Smooth muscle cell (in vitro differentiated cells): ENCODE measurements around the gene WDR70. TPM values are rescaled to one million over a fixed set of nuclear protein-coding genes. Genes with fewer than 3 reads are reported as not detected.
A peak's percentile ranks its signal among the peaks of the same experiment; 100 is the strongest.
"Not testable (repeated sequence)": the region's sequence is repeated elsewhere in the genome, so short reads cannot be mapped to it uniquely, and the experiment has no call there.

Experiments used
- DNase-seq: peaks from one replicate; lab custom pipeline; 2025; ENCODE audit not compliant: unreplicated experiment; lab: John Stamatoyannopoulos, UW
- H2AFZ ChIP-seq: fragments of 200-600 bp; sonication (generic); 2 replicates; pipeline ENCODE4 v1.6.0; 2016; ENCODE audit warnings: antibody characterized with exemption, low read depth, mild to moderate bottlenecking
- H3F3A ChIP-seq: fragments of 200-600 bp; sonication (generic); 2 replicates; pipeline ENCODE4 v1.6.0; 2017; ENCODE audit warnings: antibody characterized with exemption, low read depth
- H3K27ac ChIP-seq: fragments of 200-600 bp; sonication (generic); 2 replicates; pipeline ENCODE4 v1.5.1; 2016; ENCODE audit warnings: low read depth, mild to moderate bottlenecking
- H3K27me3 ChIP-seq: fragments of 200-600 bp; sonication (generic); 2 replicates; pipeline ENCODE4 v1.6.1; 2016; ENCODE audit warnings: low read depth, mild to moderate bottlenecking
- H3K36me3 ChIP-seq: fragments of 200-600 bp; sonication (generic); 2 replicates; pipeline ENCODE4 v1.5.1; 2016; ENCODE audit warnings: low read depth
- H3K4me1 ChIP-seq: fragments of 200-600 bp; sonication (generic); 2 replicates; pipeline ENCODE4 v1.5.1; 2016; ENCODE audit warnings: low read depth
- H3K4me2 ChIP-seq: fragments of 200-600 bp; sonication (generic); 2 replicates; pipeline ENCODE4 v1.6.0; 2016; ENCODE audit warnings: mild to moderate bottlenecking
- H3K4me3 ChIP-seq: fragments of 200-600 bp; sonication (generic); 2 replicates; pipeline ENCODE4 v1.5.1; 2016; ENCODE audit warnings: mild to moderate bottlenecking
- H3K79me2 ChIP-seq: fragments of 200-600 bp; sonication (generic); 2 replicates; pipeline ENCODE4 v1.6.0; 2016; ENCODE audit warnings: low read depth, mild to moderate bottlenecking
- H3K9ac ChIP-seq: fragments of 200-600 bp; sonication (generic); 2 replicates; pipeline ENCODE4 v1.6.0; 2016; ENCODE audit warnings: low read depth
- H3K9me3 ChIP-seq: fragments of 200-600 bp; sonication (generic); replicated peaks from 2 replicates; pipeline ENCODE4 v1.5.1; 2016; ENCODE audit warnings: low read depth
- H4K20me1 ChIP-seq: fragments of 200-600 bp; sonication (generic); 2 replicates; pipeline ENCODE4 v1.6.0; 2016; ENCODE audit warnings: low read depth
- WGBS: methylation state at CpG from one replicate; pipeline ENCODE4 v1.1.7; 2016; ENCODE audit warnings: low lambda C conversion rate; 5-methylcytosine and 5-hydroxymethylcytosine counted together
- polyA plus RNA-seq: library from polyadenylated mRNA; unstranded; fragments of >200 nt; fragmentation: Nextera tagmentation; extraction: Ambion mirVana; gene quantifications from 2 replicates; pipeline ENCODE4 v1.2.1, GENCODE V29; 2016
- total RNA-seq: library from RNA; depleted of rRNA; stranded (reverse); fragments of >200 nt; gene quantifications from 2 replicates; pipeline ENCODE4 v1.2.3, GENCODE V29; 2014
- TF ChIP-seq, protein P1 (sequence below): fragments of 200-600 bp; sonication (generic); IDR thresholded peaks from 2 replicates; pipeline ENCODE4 v1.5.1; 2017; ENCODE audit warnings: borderline replicate concordance, mild to moderate bottlenecking, antibody characterized with exemption; ENCODE audit not compliant: insufficient read depth, poor library complexity, severe bottlenecking

WDR70 gene
- total and polyA plus RNA-seq, 2 experiments from 2014 or later: 17.8 to 28.7 TPM

DNA sequence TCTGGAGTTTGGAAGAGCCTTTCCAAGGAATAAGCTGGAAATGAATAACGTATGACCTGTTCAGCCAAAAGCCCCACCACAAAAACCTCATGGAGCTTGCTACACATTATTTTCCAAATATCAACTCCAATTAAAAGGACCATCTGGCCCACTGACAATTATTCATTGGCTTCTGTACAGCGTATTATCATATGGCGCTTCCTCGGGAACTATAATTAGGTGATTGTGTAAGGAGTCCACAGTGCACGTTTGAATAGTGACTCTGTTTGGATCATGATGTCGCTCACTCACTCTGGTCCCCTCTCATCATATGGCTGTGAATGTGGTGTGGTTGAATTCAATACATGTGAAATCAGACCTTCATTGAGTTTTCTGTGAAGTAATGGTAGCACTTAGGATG, 408.6 kb downstream of the WDR70 start:
- Histone ChIP-seq H3K27ac (no peak overlapping the region), H3F3A (no peaks in the 10 kb centered on the region), H3K4me3 (no peak overlapping the region), H3K4me1 (no peaks in the 10 kb centered on the region), H3K79me2 (no peaks in the 10 kb centered on the region), H3K9ac (no peak overlapping the region), H2AFZ (no peak overlapping the region), H3K4me2 (no peak overlapping the region), H3K36me3 (no peaks in the 10 kb centered on the region), H3K27me3 (no peaks in the 10 kb centered on the region), H3K9me3 (no peaks in the 10 kb centered on the region), H4K20me1 (no peaks in the 10 kb centered on the region)
- no peak for DNase-seq
- TF ChIP-seq, protein P1, sequence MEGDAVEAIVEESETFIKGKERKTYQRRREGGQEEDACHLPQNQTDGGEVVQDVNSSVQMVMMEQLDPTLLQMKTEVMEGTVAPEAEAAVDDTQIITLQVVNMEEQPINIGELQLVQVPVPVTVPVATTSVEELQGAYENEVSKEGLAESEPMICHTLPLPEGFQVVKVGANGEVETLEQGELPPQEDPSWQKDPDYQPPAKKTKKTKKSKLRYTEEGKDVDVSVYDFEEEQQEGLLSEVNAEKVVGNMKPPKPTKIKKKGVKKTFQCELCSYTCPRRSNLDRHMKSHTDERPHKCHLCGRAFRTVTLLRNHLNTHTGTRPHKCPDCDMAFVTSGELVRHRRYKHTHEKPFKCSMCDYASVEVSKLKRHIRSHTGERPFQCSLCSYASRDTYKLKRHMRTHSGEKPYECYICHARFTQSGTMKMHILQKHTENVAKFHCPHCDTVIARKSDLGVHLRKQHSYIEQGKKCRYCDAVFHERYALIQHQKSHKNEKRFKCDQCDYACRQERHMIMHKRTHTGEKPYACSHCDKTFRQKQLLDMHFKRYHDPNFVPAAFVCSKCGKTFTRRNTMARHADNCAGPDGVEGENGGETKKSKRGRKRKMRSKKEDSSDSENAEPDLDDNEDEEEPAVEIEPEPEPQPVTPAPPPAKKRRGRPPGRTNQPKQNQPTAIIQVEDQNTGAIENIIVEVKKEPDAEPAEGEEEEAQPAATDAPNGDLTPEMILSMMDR: no peak
- 90% methylated on average over 6 of the region's 6 CpGs for WGBS

DNA sequence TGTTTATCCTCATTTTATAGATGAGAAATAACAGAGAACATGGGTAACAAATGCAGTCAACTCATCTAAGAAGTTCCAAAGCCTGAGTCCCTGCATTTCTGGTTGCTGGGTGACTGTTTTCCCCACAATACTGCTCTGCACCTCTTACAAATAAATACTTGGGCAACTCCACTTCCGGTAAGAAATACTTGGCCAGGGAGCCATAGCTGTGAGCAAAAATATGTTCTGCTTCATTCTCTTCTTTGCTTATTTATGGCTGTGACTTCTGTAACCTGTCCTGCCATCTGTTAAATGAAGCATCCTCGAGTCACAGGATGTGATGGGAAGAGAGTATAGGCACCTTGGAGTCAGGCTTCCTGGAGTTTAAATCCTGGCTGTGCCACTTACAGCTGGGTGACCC, 410.9 kb downstream of the WDR70 start:
- H3K9ac ChIP-seq: no peak overlapping the region

DNA sequence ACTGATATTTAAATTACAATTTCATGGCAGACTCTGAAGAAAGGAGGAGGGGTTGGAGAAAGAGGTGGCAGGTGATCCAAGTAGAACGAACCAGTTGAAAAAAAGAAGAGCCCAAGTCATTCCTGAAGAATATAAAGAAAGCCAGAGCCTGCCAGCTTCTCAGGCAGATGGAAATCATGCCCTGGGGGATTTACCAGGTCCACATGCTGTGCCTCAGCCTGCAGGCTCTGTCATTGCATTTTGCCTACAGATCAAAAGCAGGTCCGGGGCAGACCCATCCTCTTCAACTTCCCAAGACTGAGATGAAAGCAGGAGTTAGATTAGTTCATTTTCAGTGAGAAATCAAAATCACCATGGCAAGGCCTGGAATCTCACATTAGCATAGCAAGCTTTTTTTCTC, 412.2 kb downstream of the WDR70 start:
- Histone ChIP-seq H3K4me2 (no peak overlapping the region), H3K4me3 (no peak overlapping the region), H3K27ac (no peak overlapping the region), H3K27me3 (no peaks in the 10 kb centered on the region), H4K20me1 (no peaks in the 10 kb centered on the region), H3K9ac (no peak overlapping the region), H2AFZ (no peak overlapping the region), H3K9me3 (no peaks in the 10 kb centered on the region), H3K36me3 (no peaks in the 10 kb centered on the region), H3K79me2 (no peaks in the 10 kb centered on the region), H3K4me1 (no peaks in the 10 kb centered on the region), H3F3A (no peaks in the 10 kb centered on the region)
- DNase-seq: no peak
- WGBS: 81% methylated on average over 2 of the region's 2 CpGs
- TF ChIP-seq, protein P1: no peak

More for the DNA sequence above, 410.9 kb downstream of the WDR70 start:
- Histone ChIP-seq H2AFZ (no peak overlapping the region), H3F3A (no peaks in the 10 kb centered on the region), H3K36me3 (no peaks in the 10 kb centered on the region), H3K4me2 (no peak overlapping the region), H3K27me3 (no peaks in the 10 kb centered on the region), H4K20me1 (no peaks in the 10 kb centered on the region), H3K79me2 (no peaks in the 10 kb centered on the region), H3K27ac (no peak overlapping the region), H3K9me3 (no peaks in the 10 kb centered on the region), H3K4me1 (no peaks in the 10 kb centered on the region), H3K4me3 (no peak overlapping the region)
- WGBS: 80% methylated on average over 2 of the region's 2 CpGs
- DNase-seq: no peak
- TF ChIP-seq, protein P1: no peak

DNA sequence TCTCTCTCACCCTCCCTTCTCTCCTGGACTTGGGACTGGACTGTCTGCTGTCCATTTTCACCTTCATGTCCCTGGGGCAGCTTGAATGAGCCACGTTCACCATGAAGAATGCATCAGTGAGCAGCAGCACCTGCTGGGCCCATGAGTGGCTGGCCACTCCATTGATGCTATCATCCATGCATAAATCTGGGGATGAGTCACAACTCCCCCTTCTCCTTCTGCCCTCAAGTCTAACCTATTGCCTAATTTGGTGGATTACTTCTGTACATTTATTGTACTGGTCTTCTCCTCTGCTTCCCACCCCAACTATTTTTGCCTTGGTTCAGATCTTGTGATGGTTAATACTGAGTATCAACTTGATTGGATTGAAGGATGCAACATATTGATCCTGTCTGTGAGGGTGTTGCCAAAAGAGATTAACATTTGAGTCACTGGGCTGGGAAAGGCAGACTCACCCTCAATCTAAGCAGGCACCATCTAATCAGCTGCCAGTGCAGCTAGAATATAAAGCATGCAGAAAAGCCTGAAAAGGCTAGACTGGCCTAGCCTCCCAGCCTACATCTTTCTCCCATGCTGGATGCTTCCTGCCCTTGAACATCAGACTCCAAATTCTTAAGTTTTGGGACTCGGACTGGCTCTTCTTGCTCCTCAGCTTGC, 414.0 kb downstream of the WDR70 start:
- H3K27ac ChIP-seq: peak overlapping the region; percentile 32
- H3K4me2 ChIP-seq: no peak overlapping the region

DNA sequence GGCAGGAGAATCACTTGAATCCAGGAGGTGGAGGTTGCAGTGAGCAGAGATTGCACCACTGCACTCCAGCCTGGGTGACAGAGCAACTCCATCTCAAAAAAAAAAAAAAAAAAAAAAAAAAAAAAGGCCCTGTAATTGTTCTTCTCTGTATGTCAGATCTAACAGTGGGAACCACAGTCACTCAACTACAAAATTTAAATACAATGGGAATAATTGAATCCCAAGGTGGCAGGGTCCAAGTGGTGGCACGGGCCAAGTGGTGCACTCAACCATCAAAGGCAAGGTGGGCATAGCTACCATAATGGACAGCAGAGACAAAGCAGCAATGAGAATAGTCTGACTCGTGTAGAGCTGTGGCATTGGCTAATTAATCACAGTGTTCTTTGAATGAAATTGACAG, 416.2 kb downstream of the WDR70 start:
- H3K79me2 ChIP-seq, H3K9ac ChIP-seq, H3F3A ChIP-seq, H2AFZ ChIP-seq, DNase-seq, H3K4me2 ChIP-seq, H3K27ac ChIP-seq, H3K4me1 ChIP-seq, H3K27me3 ChIP-seq, H3K4me3 ChIP-seq, H3K9me3 ChIP-seq, H3K36me3 ChIP-seq, H4K20me1 ChIP-seq: not testable (repeated sequence)
- 87% methylated on average over 2 of the region's 2 CpGs for WGBS

More for the DNA sequence above, 414.0 kb downstream of the WDR70 start:
- H3K9ac ChIP-seq: no peak overlapping the region
- H4K20me1 ChIP-seq: no peaks in the 10 kb centered on the region
- H3K79me2 ChIP-seq: no peaks in the 10 kb centered on the region
- no peak overlapping the region for H2AFZ ChIP-seq
- H3K9me3 ChIP-seq: no peaks in the 10 kb centered on the region
- no peak for DNase-seq
- TF ChIP-seq, protein P1: no peak
- no peaks in the 10 kb centered on the region for H3K4me1 ChIP-seq
- no peaks in the 10 kb centered on the region for H3F3A ChIP-seq
- no peaks in the 10 kb centered on the region for H3K36me3 ChIP-seq
- H3K27me3 ChIP-seq: no peaks in the 10 kb centered on the region
- 79% methylated on average over 2 of the region's 2 CpGs for WGBS
- H3K4me3 ChIP-seq: no peak overlapping the region
